ENCODE results near the gene NRXN3.

Gene NRXN3

DNA sequence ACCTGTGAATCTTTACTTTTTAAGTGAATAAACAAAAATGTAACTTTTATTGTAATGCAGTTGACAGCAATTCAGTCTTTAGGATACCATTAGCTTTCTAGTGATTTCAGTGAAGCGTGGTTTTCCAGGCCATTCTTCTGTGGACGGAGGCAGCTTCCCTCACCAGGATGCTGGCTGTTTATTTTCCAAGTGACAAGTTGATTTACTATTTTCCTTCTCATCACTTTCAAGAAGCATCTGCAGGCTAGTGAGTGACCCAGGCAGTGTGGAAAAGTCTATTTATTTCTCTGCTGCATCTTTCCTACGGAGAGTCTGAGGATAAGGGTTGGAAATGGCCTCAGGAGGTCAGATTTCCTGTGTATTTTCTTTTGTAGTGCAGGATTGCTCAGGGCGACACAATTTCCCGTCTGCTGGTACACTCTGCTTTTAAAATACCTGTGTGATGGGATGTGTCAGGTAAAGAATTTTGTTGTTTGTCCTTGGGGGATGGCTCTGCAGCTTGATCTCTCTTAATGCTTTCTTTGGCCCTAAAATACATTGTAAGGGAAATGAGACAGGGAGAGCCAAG, 467.8 kb downstream of the NRXN3 start:
- DNase-seq, result no peak
- in situ Hi-C loops (cut with HindIII; ENCODE audit: low pct_ligation_motif_present, low pct_unique_long_range_greater_than_20kb, low sequenced_read_pairs), result no loop called here

DNA sequence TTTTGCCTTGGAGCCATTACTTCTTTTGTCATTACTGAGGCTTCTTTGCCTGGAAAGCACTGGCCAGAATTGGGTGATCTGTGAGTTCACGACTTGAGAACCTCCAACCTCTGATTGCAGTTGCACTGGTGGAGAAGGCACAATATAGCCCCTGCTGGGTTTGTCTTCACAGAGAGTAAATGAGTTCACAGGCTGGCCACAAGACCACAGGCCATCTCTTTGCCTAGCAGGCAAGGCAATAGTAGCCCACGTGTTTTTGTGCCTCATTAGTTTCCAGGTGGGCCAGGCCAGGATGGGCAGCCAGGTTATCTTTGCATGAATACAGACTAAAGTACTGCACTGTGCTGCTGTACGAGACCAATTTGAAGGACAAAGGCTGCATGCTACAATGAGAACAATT, 468.8 kb downstream of the NRXN3 start:
- in situ Hi-C loops (cut with HindIII; ENCODE audit: low pct_ligation_motif_present, low pct_unique_long_range_greater_than_20kb, low sequenced_read_pairs), result no loop called here
- DNase-seq, result no peak

DNA sequence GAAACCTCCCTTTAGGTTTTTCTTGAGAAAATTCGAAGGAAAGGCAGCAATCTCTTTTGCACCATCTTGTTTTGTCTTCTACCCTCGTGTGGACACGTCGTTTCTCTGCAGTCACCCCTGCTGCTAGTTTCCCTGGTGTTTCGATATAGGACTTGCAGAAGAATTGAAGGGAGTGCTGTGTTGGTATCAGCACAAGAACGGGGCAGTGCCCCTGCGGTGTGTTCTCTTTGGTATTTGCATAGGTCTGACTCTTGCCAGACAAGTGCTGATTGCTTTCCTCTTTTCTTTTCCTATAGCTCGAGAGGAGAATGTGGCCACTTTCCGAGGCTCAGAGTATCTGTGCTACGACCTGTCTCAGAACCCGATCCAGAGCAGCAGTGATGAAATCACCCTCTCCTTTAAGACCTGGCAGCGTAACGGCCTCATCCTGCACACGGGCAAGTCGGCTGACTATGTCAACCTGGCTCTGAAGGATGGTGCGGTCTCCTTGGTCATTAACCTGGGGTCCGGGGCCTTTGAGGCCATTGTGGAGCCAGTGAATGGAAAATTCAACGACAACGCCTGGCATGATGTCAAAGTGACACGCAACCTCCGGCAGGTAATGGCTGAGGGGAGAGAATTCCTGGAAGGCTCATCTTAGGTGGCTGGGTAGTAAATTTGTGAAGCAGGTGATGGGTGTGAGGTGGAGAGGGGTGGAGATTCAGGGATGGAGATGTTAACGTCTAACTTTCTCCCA, 474.8 kb downstream of the NRXN3 start:
- no peak for DNase-seq
- in situ Hi-C loops (cut with HindIII; ENCODE audit: low pct_ligation_motif_present, low pct_unique_long_range_greater_than_20kb, low sequenced_read_pairs), result no loop called here

DNA sequence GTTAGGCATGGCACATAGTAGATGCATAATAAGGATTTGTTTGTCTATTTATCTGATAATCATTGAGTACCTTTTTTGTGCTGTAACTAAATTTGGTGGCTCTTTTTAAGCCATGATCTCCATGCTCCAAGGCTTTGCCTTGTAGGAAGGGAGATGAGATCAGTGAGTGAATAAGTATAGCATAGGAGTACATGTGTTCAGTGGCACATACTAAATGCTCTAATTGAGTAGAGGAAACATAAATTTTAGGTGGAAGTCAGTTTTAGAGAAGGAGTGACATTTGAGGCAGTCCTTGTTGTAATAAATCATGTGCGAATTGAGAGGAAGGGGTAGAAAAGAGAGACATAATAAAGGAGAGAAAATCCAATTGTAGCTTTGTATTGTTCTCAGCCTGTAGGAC, 482.6 kb downstream of the NRXN3 start:
- in situ Hi-C loops (cut with HindIII; ENCODE audit: low pct_ligation_motif_present, low pct_unique_long_range_greater_than_20kb, low sequenced_read_pairs), result no loop called here
- no peak for DNase-seq

DNA sequence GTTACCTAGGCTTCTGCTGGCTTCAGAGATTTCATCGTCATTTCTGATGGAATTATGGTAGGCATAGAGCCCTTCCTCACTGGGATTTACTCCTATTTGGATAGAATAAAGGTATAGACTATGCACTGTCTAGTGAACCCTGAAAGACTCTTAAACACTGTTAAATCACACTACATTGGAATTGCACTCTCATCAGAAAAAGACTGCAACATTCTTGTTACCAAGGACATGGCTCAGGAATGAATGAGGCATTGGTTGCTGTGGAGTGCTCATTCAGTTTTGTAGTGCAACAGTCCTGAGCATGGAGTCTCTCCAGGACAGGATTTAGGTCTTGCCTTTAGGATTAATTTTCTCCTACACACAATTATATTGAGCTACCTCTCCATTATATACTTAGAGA, 483.0 kb downstream of the NRXN3 start:
- DNase-seq, result no peak
- in situ Hi-C loops (cut with HindIII; ENCODE audit: low pct_ligation_motif_present, low pct_unique_long_range_greater_than_20kb, low sequenced_read_pairs), result no loop called here

DNA sequence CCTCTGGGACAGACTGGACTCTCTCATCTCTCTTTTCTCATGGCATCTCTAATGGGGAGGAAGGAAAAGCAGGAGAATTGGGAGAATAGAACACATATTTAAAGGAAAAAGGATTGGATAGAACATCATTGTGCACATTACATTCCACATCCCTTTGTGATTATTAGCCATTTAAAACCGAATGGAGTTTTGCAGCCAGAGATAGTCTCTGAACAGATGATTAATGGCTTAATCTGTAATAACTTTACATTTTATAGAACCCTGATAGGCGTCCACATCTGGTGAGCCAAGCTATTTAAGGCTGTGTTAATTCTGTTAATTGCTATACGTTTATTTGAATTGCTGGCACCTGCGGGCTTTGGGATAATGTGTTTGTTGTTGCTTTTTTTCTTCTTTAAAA, 487.3 kb downstream of the NRXN3 start:
- in situ Hi-C loops (cut with HindIII; ENCODE audit: low pct_ligation_motif_present, low pct_unique_long_range_greater_than_20kb, low sequenced_read_pairs), result no loop called here
- DNase-seq, result no peak

DNA sequence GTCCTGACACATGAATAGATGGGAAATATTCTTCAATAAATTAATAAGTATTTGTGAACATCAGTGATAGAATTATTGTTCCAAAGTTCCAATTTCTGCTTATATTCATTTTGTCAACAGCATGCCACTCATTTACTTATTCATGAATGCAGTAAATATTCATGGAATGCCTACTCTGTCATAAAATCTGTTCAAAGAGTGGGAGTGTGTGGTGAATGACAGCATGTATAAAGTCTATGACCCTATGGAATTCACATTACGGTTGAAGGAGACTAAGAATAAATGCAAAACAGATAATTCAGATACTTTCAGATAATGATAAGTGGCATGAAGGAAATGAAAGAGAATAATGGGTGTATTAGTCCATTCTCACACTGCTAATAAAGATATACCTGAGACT, 494.7 kb downstream of the NRXN3 start:
- no peak for DNase-seq
- in situ Hi-C loops (cut with HindIII; ENCODE audit: low pct_ligation_motif_present, low pct_unique_long_range_greater_than_20kb, low sequenced_read_pairs), result no loop called here

DNA sequence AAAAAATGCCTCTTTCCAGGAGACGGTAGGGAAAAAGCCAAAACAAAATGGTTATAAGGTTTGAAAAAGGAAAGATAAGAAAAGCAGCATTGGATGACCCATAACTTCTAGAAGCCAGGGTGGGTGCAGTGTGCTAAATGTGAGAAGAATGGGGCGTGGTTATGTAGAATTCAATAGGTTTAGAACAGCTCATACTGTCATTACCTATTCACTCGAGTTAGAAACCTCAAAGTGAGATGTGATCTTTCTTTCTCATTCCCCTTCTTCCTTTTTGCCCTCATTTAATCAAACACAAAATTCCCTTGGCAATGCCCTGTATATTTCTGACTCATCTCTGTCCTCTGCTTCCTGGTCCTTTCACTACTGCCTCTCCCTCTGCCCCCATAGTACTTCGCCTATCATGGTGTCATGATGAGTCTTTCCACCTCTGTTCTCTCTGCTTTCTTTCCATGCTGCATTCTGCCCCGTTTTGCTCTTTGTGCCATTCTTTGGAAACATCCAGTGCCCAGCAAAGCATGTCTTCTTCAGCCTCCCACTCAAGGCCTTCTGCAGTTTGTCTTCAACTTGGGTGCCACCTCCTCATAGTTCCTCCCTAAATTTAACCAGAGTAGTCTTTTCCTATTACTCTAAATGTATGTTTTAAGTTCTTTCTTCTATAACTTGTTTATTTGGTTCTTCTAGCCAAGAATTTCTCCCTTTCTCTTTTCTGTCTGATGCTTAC, 496.3 kb downstream of the NRXN3 start:
- in situ Hi-C loops (cut with HindIII; ENCODE audit: low pct_ligation_motif_present, low pct_unique_long_range_greater_than_20kb, low sequenced_read_pairs), result no loop called here
- DNase-seq, result no peak

DNA sequence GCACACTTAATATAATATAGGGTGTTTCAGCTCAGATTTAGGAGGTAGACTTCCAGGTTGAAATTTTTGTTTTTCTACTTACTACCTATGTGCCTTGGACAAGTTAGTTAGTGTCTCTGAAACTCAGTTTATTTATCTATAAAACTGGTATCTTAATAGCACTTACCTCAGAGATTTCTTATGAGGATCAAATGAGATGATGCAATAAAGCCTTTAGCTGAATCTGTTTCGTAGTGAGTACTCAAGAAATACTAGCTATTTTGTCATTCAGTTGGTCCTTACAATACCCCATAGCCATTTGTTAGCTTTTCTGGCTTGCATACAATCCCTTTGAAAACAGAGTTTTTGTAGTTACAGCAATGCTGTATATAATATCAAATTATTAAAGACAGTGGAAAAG, 497.0 kb downstream of the NRXN3 start:
- no peak for DNase-seq
- in situ Hi-C loops (cut with HindIII; ENCODE audit: low pct_ligation_motif_present, low pct_unique_long_range_greater_than_20kb, low sequenced_read_pairs), result no loop called here

DNA sequence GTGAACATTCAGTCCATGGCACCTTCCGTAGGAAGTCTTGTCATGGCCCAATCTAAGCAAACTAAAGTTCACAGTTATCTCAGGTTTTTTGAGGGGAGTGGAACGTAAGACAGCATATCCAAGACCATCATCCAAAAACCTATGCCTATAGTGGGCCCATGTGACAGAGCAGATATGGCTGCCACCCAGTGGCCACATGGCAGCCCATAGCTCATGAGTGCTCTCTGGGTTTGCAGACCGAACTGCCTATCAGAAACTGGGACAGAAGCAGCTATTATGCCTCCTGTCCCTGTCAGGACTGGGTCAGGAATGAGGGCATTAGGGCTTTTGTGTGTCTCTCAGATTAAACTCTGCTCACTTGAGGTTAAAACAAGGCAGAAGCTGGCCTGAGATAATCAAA, 503.7 kb downstream of the NRXN3 start:
- no peak for DNase-seq
- in situ Hi-C loops (cut with HindIII; ENCODE audit: low pct_ligation_motif_present, low pct_unique_long_range_greater_than_20kb, low sequenced_read_pairs), result no loop called here

DNA sequence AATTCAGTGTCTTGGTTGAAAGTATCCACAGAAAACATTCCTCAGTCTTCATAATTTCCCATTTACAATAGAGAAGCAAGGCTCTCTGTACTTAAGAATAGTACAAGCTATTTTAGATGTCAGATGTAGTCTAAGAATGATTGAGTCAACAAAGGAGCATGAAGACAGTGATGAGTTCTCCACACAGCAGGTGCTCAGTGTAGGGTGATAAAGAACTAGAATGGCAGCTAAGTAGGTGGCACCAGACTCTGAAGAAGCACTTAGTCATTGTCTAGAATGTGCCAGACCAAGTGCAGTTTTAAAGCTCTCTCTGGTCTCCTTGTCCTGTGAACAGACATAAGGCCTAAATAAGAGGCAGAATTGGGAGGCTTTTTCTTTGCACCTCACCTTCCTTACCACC, 504.6 kb downstream of the NRXN3 start:
- no peak for DNase-seq
- in situ Hi-C loops (cut with HindIII; ENCODE audit: low pct_ligation_motif_present, low pct_unique_long_range_greater_than_20kb, low sequenced_read_pairs), result no loop called here

DNA sequence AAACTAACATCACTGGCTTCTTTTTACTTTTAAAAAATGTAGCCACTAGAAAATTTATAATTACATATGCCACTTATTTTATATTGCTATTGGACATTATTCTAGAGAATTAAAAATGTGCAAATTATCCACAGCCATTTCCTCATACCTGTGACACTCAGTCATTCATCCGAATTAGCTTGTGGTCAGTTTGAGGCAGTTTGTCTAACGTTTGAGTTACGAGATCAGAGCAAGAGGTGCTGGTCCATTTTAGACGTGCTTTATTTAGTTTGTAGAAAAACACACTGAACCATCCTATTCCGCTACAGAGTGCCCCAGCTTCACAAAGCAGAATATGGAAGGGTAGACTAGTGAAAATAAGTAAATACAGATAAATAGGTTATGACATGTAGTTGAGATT, 513.0 kb downstream of the NRXN3 start:
- no peak for DNase-seq
- in situ Hi-C loops (cut with HindIII; ENCODE audit: low pct_ligation_motif_present, low pct_unique_long_range_greater_than_20kb, low sequenced_read_pairs), result no loop called here

DNA sequence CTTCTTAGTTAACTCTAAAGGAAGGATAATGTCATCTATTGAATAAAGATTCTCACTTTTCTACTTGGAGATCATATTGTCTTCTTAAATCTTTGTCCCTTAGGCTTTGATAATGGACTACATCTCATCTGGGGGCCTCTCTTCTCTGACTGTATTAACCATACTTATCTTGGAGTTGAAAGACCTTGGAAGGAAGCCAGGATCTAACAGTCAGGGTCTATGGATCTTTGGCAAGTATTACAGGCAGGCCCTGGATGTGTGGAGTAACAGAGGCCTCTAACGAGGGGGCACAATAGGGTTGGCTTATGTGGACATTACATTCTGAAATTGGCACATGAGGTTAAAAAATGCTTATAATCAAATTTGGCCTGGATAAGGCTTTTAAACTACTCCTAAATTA, 513.8 kb downstream of the NRXN3 start:
- no peak for DNase-seq
- in situ Hi-C loops (cut with HindIII; ENCODE audit: low pct_ligation_motif_present, low pct_unique_long_range_greater_than_20kb, low sequenced_read_pairs), result no loop called here

DNA sequence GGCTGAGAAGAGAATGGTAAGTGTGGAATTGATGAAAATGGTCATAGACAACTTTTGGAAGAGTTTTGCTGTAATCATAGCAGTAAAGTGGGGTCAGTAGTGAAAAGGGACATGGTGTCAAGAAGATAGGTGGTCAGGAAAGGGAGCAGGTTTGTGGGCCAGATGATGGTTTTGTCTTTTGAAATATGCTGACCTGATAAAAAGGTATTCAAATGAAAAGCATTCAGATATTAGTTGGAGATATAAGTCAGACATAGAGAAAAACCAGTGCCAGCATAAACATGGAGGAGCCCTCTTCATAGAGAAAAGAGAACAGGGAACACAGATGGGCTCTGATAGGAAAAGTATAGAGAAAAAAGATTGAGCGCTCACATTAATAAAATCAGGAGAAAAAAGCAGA, 518.3 kb downstream of the NRXN3 start:
- in situ Hi-C loops (cut with HindIII; ENCODE audit: low pct_ligation_motif_present, low pct_unique_long_range_greater_than_20kb, low sequenced_read_pairs), result no loop called here

DNA sequence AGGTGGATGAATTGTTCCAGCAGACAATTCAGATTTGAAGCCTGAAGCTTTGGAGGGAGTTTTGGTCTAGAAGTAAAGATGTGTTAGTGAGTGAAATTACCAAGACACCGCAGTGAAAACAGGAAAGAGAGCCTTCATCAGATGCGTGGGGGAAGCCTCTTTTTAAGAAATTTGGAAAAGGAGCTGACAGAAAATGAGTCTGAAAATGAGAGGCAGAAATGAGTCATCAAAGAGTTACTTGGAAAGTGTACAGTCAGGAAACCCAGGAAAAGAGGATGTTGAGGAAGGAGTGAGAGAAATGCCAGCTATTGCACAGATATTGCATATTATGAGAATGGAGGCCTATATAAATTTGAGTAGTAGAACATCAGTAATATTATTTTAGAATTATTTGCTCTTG, 520.7 kb downstream of the NRXN3 start:
- in situ Hi-C loops (cut with HindIII; ENCODE audit: low pct_ligation_motif_present, low pct_unique_long_range_greater_than_20kb, low sequenced_read_pairs), result no loop called here
- DNase-seq, result no peak

More for the DNA sequence above, 518.3 kb downstream of the NRXN3 start:
- DNase-seq, result no peak

DNA sequence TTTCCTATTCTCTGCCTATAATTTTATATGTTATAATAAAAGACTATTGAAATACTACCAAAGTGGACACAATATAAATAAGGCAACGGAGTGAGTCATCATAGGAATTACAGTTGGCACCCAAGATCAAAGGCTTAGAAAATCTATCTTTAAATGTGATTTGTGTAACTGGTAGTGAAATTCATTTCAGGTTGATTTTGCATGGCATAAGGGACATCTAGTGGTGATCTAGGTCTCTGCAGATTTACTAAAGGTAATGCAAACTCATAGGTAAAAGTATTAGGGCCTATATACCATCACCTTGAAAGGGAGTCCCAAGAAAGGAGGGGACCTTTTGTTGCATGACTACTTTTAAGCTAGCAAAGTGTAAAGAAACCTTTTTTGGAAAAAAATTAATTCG, 527.2 kb downstream of the NRXN3 start:
- in situ Hi-C loops (cut with HindIII; ENCODE audit: low pct_ligation_motif_present, low pct_unique_long_range_greater_than_20kb, low sequenced_read_pairs), result no loop called here
- DNase-seq, result peak; percentile 13

DNA sequence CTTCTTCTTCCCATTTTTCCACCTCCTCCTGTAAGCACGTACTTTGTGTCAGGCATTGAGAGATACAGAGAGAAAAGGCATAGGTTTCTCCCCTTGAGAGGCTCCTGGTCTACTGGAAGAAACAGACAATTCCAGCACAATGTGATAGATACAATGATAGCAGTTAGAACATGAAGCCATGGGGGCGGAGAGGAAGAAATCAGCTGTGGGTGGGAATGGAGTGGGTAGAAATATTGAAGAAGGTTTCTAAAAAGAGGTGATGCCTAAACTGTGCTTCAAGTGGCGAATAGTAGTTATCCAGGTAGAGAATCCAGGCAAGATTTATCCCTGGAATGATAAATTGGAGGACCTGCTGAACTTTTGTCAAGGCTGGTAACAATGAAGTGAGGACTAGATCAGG, 528.8 kb downstream of the NRXN3 start:
- DNase-seq, result no peak
- in situ Hi-C loops (cut with HindIII; ENCODE audit: low pct_ligation_motif_present, low pct_unique_long_range_greater_than_20kb, low sequenced_read_pairs), result no loop called here

DNA sequence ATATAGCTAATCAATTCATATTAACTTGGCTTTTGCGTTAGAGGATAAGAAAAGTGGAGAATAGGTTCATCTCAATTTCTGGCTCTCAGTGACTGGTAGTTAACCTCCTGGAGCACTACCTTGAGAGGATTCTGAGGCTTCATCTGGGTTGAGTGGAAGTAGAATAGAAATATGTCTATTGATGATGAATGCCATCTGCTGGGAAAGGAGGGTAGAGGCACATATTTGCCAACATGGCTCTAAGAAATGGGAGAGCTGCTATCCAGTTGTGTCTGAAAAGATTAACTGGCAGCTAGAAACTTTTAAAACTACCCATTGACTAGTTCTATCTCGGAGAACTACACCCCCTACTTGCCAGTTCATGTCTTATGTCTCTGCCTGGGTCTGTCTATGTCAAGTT, 530.1 kb downstream of the NRXN3 start:
- DNase-seq, result peak; percentile 1
- in situ Hi-C loops (cut with HindIII; ENCODE audit: low pct_ligation_motif_present, low pct_unique_long_range_greater_than_20kb, low sequenced_read_pairs), result no loop called here

DNA sequence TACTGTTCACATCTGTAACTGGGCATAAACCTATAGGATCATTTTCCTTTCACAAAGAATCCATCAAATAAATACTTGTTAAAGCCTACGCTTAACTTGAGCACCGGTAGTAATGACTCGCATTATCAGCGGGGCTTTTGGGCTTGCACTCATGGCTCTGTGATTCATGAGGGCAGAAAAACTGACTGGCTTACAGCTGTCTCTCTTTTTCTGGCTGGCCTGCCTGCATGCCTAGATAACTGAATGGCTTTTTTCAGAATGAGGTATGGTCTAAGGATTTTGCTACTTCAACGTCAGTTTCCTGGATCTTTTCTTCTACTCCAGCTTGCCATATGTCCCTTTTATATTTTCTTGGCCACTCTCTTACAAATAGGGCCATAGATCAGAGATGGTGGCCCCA, 531.1 kb downstream of the NRXN3 start:
- in situ Hi-C loops (cut with HindIII; ENCODE audit: low pct_ligation_motif_present, low pct_unique_long_range_greater_than_20kb, low sequenced_read_pairs), result no loop called here
- DNase-seq, result no peak

DNA sequence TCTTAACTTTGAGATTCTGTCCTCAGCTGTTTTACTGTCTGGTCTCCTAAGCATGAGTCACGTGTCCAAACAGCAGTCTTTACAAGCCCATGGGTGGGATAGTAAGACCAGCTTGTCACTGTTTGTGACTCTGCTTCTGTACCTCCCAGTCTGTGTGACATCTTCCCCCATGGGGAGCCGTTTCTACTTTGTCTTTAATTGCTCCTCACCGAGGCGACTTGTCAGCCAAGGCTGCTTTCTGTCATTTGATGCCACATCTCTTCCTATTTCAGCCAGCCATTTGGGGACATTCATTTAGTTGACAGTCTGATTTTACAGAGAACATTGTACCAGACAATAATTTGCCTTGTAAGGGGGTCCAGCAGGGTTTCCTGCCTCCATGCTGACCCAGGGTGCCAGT, 534.8 kb downstream of the NRXN3 start:
- no peak for DNase-seq

More for the DNA sequence above, 534.8 kb downstream of the NRXN3 start:
- in situ Hi-C loops (cut with HindIII; ENCODE audit: low pct_ligation_motif_present, low pct_unique_long_range_greater_than_20kb, low sequenced_read_pairs), result no loop called here

Measured in ACHN (cell line).